Stimulated activated CD8-positive, alpha-beta memory T cell treated with anti-CD3 and anti-CD28 coated beads, Interleukin-15, amount 100 ng/mL, for 4 hours (primary cell): Measurements from ENCODE around the gene RNF130.
"Not testable (repeated sequence)": the region's sequence is repeated elsewhere in the genome, so short reads cannot be mapped to it uniquely, and the experiment has no call there.

ENCODE experiments used
- DNase-seq, 2 donors: peaks; one replicate each; pipeline ENCODE4 v3.0.0-alpha.2; 2020; ENCODE audit warnings: low read depth in 2 of 2

The RNF130 gene

DNA sequence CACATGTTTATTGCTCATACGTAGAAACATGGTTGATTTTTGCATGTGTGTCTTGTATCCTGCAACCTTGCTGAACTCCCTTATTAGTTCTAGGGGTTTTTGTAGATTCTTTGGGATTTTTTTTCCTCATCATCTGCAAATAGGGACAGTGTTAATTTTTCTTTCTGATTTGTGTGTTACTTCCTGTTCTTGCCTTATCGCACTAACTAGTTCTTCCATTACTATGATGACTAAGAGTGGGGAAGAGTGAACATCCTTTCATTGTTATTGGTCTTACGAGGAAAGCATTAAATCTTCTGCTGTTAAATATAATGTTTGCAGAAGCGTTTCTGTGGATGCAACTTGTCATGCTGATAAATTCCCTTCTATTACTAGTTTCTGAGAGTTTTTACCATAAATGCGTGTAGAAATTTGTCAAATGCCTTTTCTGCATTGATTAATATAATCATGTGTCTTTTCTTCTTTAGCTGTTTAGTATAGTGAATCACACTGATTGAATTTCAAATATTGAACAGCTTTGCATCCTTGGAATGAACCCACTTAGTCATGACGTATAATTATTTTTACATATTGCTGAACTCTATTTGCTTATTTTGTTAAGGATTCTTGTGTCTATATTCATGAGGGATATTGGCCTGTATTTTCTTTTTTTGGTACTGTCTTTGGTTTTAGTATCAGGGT is 32.1 kb upstream of the RNF130 start:
- DNase-seq: no peak

DNA sequence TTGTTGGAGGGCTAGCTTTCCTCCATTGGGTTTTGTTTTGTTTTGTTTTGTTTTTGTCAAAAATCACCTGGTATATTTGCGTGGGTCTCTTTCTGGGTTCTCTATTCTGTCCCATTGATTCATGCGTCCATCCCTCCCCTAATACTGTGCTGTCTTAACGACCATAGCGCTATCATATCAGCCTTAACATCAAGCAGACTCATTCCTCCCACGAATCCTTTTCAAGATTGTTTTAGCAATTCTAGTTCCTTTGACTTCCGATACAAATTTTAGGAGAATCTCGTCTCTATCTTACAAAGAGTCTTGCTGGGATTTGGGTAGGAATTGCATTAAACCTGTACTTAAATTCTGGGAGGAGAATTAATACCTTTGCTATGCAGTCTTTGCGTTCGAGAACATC is 31.1 kb upstream of the RNF130 start:
- no peak for DNase-seq

- no peak for DNase-seq
Measured at GRCh38 chr5:180101451-180102105, 30.0 kb upstream of the RNF130 start.

DNA sequence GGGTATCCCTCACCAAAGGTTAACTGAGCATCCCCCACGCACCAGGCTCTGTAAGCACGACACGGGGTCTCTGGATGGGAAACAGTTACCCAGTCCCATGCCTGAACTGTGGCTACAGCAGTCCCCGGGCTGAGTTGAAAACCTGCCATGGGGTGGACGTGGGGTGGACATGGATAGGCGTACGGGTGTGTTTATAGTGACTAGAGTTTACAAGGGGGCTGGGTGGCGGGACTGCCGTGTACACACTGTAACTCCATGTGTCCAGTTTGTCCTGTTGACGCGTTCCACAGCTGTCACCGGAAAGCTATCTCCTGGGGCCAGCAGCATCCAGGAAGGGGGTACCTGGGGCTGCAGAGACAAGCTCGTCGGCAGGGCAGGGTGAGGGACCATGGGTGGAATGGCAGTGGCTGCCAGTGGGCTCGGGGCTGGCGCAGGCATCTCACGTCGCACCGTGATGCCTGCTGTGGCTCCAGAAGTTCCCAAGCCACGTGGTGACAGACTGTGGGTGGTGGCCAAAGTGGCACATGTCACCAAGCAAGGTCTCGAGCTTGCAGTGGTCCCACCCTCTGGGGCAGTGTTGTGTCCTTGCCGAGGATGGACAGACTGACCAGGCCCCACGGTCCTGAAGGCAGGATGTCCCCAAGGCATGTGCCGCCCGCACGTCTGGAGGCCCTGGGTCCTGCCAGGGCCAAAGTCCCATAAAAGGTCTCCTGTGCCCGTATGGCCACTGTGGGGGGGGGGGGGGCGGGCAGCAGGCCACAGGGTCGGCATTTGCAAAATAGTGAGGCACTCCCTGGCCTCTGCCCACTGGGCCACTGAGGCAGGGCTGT is 29.3 kb upstream of the RNF130 start:
- DNase-seq: no peak

DNA sequence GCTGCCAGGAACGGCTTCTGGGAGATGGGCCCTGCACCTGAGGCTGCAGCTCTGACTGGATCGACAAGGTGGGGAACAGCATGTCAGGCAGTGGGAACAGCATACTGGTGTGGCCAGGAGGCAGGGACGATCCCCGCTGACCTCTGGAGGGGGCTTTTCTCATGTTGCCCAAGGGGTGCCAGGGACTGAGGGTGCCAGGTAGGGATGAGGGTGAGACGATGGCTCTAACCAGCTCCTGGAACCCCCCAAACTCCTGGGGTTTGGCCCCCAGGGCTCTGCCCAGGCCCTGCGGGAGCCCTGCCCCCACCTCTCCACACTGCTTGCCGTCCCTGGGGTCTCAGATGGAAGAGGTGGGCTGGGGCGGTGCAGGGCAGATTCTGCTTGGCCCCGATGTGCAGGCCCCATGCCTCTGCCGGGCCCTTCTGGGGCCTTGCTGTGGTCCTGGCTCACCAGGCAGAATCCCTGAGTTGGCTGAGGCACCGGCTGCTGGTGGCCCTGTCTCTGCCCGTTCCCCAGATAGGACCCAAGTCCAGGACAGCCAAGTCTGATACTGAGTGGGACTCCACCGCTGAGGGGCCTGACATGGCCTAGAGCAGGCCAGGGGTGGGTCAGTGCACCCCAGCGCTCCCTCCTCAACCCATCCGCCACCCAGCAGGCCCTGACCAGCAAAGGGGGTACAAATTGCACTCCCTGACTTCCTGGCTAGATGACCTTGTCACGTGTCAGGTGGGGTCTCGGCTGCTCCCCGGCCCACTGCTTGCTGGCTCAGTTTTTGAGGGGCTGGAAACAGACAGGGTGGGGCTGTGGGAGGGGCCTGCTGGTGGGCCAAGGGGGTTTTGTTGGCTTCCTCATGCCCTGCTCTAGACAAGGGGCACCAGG is 28.4 kb upstream of the RNF130 start:
- DNase-seq: no peak

GRCh38 chr5:180098991-180099732 is 27.6 kb upstream of the RNF130 start:
- DNase-seq: no peak

GRCh38 chr5:180098526-180098925 is 27.0 kb upstream of the RNF130 start:
- DNase-seq: no peak

GRCh38 chr5:180097926-180098325 is 26.4 kb upstream of the RNF130 start:
- DNase-seq: no peak

GRCh38 chr5:180097163-180097894 is 25.8 kb upstream of the RNF130 start:
- DNase-seq: no peak

- no peak for DNase-seq
Measured at GRCh38 chr5:180096616-180097015, 25.1 kb upstream of the RNF130 start.

- no peak for DNase-seq
Measured at GRCh38 chr5:180095545-180095944, 24.0 kb upstream of the RNF130 start.

GRCh38 chr5:180093651-180094382 is 22.3 kb upstream of the RNF130 start:
- DNase-seq: no peak

DNA sequence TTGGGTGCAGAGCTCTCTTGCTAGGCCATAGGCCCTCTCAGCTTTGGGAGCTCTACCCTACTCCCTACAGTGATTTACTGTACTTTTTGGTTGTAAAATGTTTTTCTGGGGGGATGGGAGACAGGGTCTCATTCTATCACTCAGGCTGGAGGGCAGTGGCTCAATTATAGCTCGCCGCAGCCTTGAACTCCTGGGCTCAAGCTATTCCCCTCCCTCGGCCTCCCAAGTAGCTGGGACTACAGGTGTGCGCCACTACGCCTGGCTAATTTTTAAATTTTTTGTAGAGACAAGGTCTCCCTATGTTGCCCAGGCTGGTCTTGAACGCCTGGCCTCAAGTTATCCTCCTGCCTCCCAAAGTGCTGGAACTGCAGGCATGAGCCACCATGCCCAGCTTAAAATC is 21.7 kb upstream of the RNF130 start:
- no peak for DNase-seq

GRCh38 chr5:180090769-180091546 is 19.4 kb upstream of the RNF130 start:
- DNase-seq: no peak

GRCh38 chr5:180090098-180090768 is 18.7 kb upstream of the RNF130 start:
- peak; percentile 47 to 62 for DNase-seq

GRCh38 chr5:180089628-180090027 is 18.1 kb upstream of the RNF130 start:
- not testable (repeated sequence) for DNase-seq

DNA sequence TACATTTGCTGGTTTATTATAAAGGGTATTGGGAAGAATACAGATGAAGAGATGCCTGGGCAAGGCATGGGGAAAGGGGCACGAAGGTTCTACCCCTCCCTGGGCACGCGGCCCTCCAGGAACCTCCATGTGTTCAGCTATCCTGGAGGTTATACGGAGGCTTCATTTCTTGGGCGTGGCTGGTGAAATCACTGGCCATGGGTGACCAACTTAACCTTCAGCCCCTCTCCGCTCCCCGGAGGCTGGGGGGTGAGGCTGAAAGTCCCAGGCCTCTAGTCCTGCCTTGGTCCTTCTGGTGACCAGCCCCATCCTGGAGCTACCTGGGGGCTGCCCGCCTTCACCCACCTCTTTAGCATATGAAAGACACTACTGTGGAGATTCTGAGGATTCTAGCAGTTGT is 17.0 kb upstream of the RNF130 start:
- DNase-seq: no peak

DNA sequence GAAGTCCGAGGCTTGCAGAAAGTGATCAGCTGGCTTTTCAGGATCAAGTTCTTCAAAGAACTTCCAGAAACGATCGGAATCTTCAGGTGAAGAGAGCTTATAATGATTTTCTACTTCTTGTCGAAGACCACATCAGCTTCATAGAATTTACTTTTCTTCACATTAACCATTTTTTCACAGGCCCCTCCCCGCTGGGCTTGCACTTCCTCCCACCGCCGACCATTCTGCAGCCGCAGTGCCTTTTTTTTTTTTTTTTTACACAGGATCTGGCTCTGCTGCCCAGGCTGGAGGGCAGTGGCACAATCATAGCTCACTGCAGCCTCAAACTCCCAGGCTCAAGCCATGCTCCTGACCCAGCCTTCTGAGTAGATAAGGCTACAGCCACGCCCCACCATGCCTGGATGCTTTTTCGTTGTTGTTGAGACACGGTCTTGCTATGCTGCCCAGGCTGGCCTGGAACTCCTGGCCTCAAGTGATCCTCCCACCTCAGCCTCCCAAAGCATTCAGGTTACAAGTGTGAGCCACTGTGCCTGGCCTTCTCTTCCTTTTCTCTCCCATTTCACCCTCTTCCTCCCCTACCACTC is 15.3 kb upstream of the RNF130 start:
- DNase-seq: no peak
